Activated CD4-positive, CD25-positive, alpha-beta regulatory T cell (primary cell): ENCODE results near the gene LAT.
A peak's percentile ranks its signal among the peaks of the same experiment; 100 is the strongest.

ENCODE experiments used
- DNase-seq, 4 experiments: peaks; one replicate each; lab custom pipeline; 2025; lab: John Stamatoyannopoulos, UW

The LAT gene

GRCh38 chr16:29007730-29008593 lies 23.1 kb downstream of the LAT start:
- DNase-seq: peak in 3 of 4 experiments; percentile 25 to 58 (median 49)

DNA sequence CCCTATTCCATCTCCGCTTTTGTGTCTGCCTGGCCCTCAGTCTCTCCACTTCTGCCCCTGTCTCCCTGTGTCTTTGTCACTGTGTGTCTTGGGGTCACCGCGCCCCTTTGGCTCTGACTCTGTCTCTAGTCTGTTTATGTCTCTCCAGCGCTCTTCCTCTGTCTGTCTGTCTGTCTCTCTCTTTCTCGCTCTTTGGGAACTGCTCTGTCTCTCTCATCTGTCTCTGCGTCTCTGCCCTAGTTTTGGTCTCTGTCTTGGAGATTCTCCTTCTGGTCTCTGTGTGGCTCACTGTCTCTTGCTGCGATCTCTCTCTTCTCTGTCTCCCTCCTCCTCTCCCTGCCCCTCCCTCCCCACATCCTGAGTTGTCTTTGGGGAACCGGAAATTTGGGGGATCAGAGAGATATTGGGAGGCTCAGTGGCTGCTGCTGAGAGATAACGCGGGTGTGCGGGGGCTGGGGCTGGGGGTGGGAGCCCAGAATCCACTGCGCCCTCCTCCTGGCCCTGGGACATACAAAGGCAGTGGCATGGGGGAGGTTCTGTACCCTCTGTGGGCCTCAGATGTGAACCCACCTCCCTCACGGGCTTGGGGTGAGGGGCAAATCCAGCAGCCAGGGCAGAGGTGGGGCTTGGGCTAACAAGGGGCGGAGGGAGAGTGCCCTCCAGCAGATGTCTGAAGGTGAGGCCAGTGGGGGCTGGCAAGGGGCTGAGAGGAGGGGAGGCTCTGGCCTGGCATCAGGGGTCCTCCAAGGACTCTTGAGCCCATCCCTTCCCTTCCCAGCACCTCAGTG lies 24.4 kb downstream of the LAT start:
- DNase-seq: no peak

DNA sequence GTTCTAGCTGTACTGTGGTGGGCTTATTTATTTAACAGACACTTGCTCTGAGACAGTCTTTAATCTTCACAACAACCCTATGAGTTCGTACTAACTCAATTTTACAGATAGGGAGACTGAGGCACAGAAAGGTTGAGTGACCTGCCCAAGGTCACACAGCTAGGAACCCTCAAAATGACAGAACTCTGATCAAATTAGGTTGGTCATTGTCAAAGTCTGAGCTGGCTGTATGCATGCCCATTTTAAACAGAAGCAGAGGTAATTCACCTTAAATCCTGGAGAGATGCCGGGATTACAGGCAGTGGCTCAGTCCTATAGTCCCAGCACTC lies 24.9 kb downstream of the LAT start:
- no peak for DNase-seq

DNA sequence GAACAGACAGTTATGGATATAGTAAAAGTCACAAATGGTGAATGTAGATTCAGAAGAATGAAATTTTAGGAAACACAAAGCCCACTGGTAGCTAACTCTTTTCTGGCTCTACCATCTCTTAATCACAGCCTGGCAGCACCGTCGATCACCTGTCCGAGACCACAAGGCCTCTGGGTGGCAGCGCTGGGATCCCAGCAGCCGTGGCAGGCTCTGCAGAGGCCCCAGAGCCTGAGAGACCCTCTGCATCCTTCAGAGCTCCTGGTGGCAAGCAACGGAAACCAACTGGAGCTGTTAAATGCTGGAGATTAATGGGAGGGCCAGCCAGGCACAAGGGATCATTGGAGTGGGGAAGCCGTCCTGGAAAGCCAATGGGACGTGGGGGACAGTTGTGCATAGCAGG lies 26.3 kb downstream of the LAT start:
- DNase-seq: no peak

GRCh38 chr16:29011851-29012250 lies 27.0 kb downstream of the LAT start:
- no peak for DNase-seq

GRCh38 chr16:29012913-29013553 lies 28.2 kb downstream of the LAT start:
- no peak for DNase-seq

GRCh38 chr16:29014561-29015069 lies 29.8 kb downstream of the LAT start:
- no peak for DNase-seq

DNA sequence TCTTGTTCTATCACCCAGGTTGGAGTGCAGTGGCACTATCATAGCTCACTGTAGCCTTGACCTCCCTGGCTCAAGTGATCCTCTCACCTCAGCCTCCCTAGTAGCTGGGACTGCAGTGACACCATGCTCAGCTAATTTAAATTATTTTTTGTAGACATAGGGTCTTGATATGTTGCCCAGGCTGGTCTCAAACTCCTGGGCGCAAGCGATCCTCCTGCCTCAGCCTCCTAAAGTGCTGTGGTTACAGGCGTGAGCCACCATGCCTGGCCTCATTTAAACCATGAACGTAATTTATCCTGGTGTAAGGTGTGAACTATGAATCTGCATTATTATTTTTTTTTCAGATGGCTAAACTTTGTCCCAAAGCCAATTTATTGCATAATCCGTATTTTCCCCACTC lies 37.3 kb downstream of the LAT start:
- DNase-seq: no peak

GRCh38 chr16:29023279-29024277 lies 38.7 kb downstream of the LAT start:
- no peak for DNase-seq

- DNase-seq: no peak
Measured at GRCh38 chr16:29024278-29024677, 39.4 kb downstream of the LAT start.

- no peak for DNase-seq
Measured at GRCh38 chr16:29025218-29025617, 40.4 kb downstream of the LAT start.

DNA sequence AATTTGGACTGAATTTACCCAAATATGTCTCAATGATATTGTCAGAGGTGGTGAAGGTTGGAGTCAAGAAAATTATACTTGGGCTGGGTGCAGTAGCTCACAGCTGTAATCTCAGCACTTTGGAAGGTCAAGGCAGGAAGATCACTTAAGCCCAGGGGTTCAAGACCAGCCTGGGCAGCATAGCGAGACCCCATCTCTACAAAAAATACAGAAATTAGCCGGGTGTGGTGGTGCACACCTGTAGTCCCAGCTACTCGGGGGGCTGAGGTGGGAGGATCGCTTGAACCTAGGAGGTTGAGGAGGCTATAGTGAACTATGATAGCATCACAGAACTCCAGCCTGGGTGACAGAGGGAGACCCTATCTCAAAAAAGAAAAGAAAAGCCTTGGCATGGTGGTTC lies 40.9 kb downstream of the LAT start:
- DNase-seq: no peak

DNA sequence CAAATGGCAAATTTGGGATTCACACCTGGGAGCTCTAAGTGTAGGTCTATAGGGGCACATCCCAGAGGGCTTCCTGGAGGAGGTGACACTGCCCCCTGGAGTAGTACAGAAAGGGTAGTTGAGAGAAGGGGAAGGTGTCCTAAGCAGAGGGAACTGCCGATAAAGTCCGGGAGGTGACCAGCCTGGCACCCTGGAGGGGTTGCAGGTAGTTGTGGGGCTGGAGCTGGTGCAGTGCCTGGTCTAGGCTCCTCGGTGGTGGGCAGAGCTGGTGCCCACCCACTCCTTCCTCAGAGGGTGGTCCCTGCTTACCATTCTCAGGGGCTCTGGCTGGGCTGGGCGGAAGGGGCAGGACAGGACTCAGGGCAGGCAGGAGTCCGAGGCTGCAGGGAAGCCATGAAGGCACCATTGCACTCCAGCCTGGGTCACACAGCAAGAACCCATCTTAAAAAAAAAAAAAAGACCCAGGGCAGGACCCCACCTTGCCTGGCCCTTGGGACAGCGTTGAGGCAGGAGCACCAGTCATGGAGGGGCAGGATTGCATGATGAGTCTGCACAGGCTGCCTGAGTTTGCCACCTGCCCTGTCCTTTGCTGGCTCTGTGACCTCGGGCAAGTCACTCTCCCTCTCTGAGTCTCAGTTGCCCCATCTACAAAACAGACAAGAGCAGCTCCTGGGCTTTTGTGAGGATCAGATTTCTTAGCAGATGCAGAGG lies 43.8 kb downstream of the LAT start:
- no peak for DNase-seq

DNA sequence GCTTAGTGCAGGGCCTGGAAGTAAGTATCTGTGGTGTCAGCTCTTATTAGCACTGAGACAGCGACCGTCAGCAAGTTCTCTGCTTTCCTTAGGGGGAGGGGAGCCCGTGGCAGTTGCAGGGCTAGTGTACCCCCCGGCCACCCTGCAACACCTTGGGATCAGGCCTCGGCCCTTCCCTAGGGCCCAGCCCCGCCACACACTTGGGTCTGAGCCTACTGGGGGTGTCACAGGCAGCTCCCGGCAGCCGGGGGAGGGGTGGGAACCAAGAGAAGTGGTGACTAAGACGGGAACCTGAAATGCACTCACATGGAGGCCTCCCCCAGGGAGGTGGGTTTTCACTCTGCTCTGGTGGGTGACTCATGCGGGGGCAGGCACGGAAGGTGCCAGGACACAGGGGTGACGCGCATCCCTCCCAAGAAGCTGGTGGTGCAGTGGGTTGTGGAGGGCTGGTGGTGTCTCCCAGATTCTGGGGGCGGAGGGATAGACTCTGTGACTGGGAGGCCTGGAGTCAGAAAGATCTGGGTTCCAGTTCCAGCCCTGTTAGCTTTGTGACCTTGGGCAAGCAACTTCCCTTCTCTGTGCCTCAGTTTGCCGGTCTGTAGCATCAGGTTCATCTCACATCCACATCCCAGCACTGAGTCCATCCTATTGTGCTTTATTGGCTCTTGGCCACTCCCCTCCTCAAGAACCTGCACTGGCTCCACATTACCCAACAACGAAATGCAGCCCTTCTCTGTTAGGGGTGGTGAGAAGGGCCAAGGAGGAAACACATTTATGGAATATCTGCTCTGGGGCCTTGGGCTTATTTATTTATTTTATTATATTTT lies 44.5 kb downstream of the LAT start:
- DNase-seq: peak; percentile 37 to 67 (median 53)

DNA sequence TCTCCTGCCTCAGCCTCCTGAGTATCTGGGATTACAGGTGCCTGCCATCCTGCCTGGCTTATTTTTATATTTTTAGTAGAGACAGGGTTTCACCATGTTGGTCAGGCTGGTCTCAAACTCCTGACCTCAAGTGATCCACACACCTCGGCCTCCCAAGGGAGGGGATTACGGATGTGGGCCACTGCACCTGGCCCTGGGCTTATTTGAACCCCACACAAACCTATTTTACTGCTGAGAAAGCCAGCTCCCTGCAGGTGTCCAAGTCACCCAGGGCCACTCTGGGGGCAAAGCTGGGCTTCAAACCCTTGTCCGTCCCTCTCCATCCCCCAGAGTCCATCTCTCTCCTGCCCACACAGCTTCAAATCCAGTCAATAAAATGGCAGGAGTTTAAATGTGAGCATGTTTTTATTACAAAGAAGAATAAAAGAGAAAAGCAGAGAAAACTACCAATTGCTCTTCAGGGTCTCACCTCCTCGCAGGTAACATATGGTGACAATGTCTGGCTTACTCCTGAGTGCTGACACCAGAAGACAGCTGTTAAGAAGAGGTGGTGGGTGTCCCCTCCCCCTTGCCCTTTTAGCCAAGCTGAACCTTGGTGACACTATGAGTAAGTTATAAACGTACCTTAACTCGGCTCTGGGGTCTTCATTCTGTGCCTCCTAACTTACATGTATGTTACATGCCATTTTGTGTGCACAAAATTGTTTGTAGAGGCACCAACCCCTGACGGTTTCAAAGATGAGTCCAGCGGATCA lies 45.4 kb downstream of the LAT start:
- DNase-seq: no peak
